H1 (cell line): ENCODE data around the gene BRIP1. TPM values are rescaled to one million over a fixed set of nuclear protein-coding genes. Genes with fewer than 3 reads are reported as not detected.

ENCODE experiments used
- CTCF ChIA-PET: fragments of 300-600 bp; sonication (Branson Sonifier 250); formaldehyde crosslinking; loops from one replicate; lab custom pipeline; 2021; ENCODE audit not compliant: partially characterized antibody; lab: Charles Lee
- POLR2A ChIA-PET: fragments of 300-600 bp; sonication (Branson Sonifier 250); formaldehyde crosslinking; loops from one replicate; lab custom pipeline; 2021; ENCODE audit warnings: inconsistent platforms; ENCODE audit not compliant: partially characterized antibody; lab: Charles Lee
- DNase-seq, 2 experiments: peaks; one replicate each; pipeline versions ENCODE4 v3.0.0 to v3.0.0-alpha.2; 2010 to 2022; ENCODE audit warnings: low spot score in 2 of 2, low read depth in 1 of 2, mixed read lengths in 1 of 2
- FAIRE-seq: peaks from 2 replicates; lab custom pipeline; 2011; peaks lifted over from hg19 to GRCh38; lab: Jason Lieb, UNC
- H2AFZ ChIP-seq: 2 replicates; pipeline ENCODE4 v1.8.1; 2012; ENCODE audit warnings: low read length, inconsistent platforms
- H2AK5ac ChIP-seq: 2 replicates; pipeline ENCODE4 v1.6.1; 2013; ENCODE audit warnings: low read depth, low read length
- H2BK120ac ChIP-seq: replicated peaks from 2 replicates; pipeline ENCODE3; 2013; ENCODE audit warnings: low read depth, low read length, inconsistent platforms
- H2BK12ac ChIP-seq: 2 replicates; pipeline ENCODE4 v1.6.1; 2013; ENCODE audit warnings: low read depth, low read length
- H2BK15ac ChIP-seq: 2 replicates; pipeline ENCODE4 v1.6.1; 2013; ENCODE audit warnings: low read length
- H2BK20ac ChIP-seq: 2 replicates; pipeline ENCODE4 v1.6.1; 2013; ENCODE audit warnings: low read length
- H2BK5ac ChIP-seq: 2 replicates; pipeline ENCODE4 v1.6.1; 2013; ENCODE audit warnings: low read depth, low read length
- H3K14ac ChIP-seq: 2 replicates; pipeline ENCODE4 v1.6.1; 2013; ENCODE audit warnings: inconsistent platforms; ENCODE audit not compliant: insufficient read length
- H3K18ac ChIP-seq: 2 replicates; pipeline ENCODE4 v1.6.1; 2013; ENCODE audit warnings: low read length; ENCODE audit errors: extremely low read depth
- H3K23ac ChIP-seq: 2 replicates; pipeline ENCODE4 v1.6.1; 2013; ENCODE audit warnings: inconsistent platforms; ENCODE audit not compliant: insufficient read length
- H3K23me2 ChIP-seq: 2 replicates; pipeline ENCODE4 v1.6.1; 2013; ENCODE audit warnings: low read depth, low read length
- H3K27ac ChIP-seq: 2 replicates; pipeline ENCODE4 v1.6.1; 2011; ENCODE audit warnings: low read depth, low read length, inconsistent platforms
- H3K27me3 ChIP-seq, 4 experiments: replicated peaks in 1 of 4; 1 replicate in 1 of 4; 2 replicates in 3 of 4; pipeline versions ENCODE4 v1.6.1 to v1.8.1; 2011 to 2013; ENCODE audit warnings: low read length in 3 of 4, mild to moderate bottlenecking in 3 of 4, inconsistent platforms in 2 of 4, mixed read lengths in 2 of 4, moderate library complexity in 1 of 4; ENCODE audit not compliant: control insufficient read depth in 3 of 4, insufficient read depth in 3 of 4; ENCODE audit errors: extremely low read depth in 1 of 4
- H3K36me3 ChIP-seq, 4 experiments: 2 replicates each; pipeline versions ENCODE4 v1.6.1 to v1.8.1; 2011 to 2013; ENCODE audit warnings: mild to moderate bottlenecking in 4 of 4, low read length in 3 of 4, moderate library complexity in 2 of 4, control low read depth in 1 of 4, inconsistent platforms in 1 of 4; ENCODE audit not compliant: insufficient read depth in 4 of 4, control insufficient read depth in 2 of 4
- H3K4ac ChIP-seq: replicated peaks from 2 replicates; pipeline ENCODE3; 2013; ENCODE audit warnings: low read length, low read depth, mixed read lengths, inconsistent platforms; ENCODE audit not compliant: insufficient read length
- H3K4me1 ChIP-seq, 4 experiments: replicated peaks in 1 of 4; 1 replicate in 1 of 4; 2 replicates in 3 of 4; pipeline versions ENCODE4 v1.6.1 to v1.8.1; 2011 to 2013; ENCODE audit warnings: low read length in 3 of 4, inconsistent platforms in 2 of 4, mixed read lengths in 1 of 4; ENCODE audit not compliant: insufficient read depth in 4 of 4, control insufficient read depth in 3 of 4
- H3K4me2 ChIP-seq, 2 experiments: 2 replicates each; pipeline versions ENCODE4 v1.6.1 to v1.8.1; 2011 to 2013; ENCODE audit warnings: low read depth in 2 of 2, low read length in 2 of 2, control low read depth in 1 of 2, inconsistent platforms in 1 of 2, mild to moderate bottlenecking in 1 of 2; ENCODE audit not compliant: insufficient read depth in 1 of 2
- H3K4me3 ChIP-seq, 4 experiments: fragments of 200-600, 300-600 bp in 1 of 4; sonication (generic), shearing (Covaris generic), sonication (Bioruptor Twin) in 1 of 4; 2 replicates each; pipeline versions ENCODE4 v1.5.1 to v1.8.1; 2011 to 2016; ENCODE audit warnings: low read length in 4 of 4, low read depth in 3 of 4, control low read depth in 2 of 4, inconsistent platforms in 2 of 4, mild to moderate bottlenecking in 2 of 4, mixed read lengths in 1 of 4, moderate library complexity in 1 of 4; ENCODE audit not compliant: insufficient read depth in 2 of 4; ENCODE audit errors: extremely low read depth in 1 of 4
- H3K56ac ChIP-seq: replicated peaks from 2 replicates; pipeline ENCODE3; 2013; ENCODE audit warnings: low read depth, mild to moderate bottlenecking, mixed read lengths, low read length, inconsistent platforms; ENCODE audit not compliant: insufficient read length
- H3K79me1 ChIP-seq: 2 replicates; pipeline ENCODE4 v1.6.1; 2013; ENCODE audit warnings: low read depth, low read length, control low read depth
- H3K79me2 ChIP-seq, 2 experiments: 2 replicates each; pipeline versions ENCODE4 v1.6.1 to v1.8.1; 2012 to 2013; ENCODE audit warnings: low read length in 2 of 2, mild to moderate bottlenecking in 2 of 2, inconsistent platforms in 1 of 2; ENCODE audit not compliant: insufficient read depth in 2 of 2, control insufficient read depth in 1 of 2
- H3K9ac ChIP-seq, 4 experiments: replicated peaks in 1 of 4; 1 replicate in 1 of 4; 2 replicates in 3 of 4; pipeline versions ENCODE4 v1.6.1 to v1.8.1; 2011 to 2013; ENCODE audit warnings: low read depth in 3 of 4, low read length in 3 of 4, control low read depth in 2 of 4, mild to moderate bottlenecking in 2 of 4, moderate library complexity in 2 of 4, inconsistent platforms in 1 of 4; ENCODE audit errors: extremely low read depth in 1 of 4
- H3K9me3 ChIP-seq, 2 experiments: 2 replicates each; pipeline versions ENCODE4 v1.6.1 to v1.8.1; 2012 to 2013; ENCODE audit warnings: mild to moderate bottlenecking in 2 of 2, moderate library complexity in 2 of 2, control low read depth in 1 of 2, inconsistent platforms in 1 of 2, low read depth in 1 of 2, low read length in 1 of 2, mixed read lengths in 1 of 2; ENCODE audit not compliant: insufficient read depth in 2 of 2
- H4K20me1 ChIP-seq, 2 experiments: replicated peaks in 1 of 2; 2 replicates each; pipeline versions ENCODE3 to v1.8.1; 2011 to 2013; ENCODE audit warnings: inconsistent platforms in 2 of 2, low read length in 2 of 2, mild to moderate bottlenecking in 1 of 2; ENCODE audit not compliant: insufficient read depth in 2 of 2, control insufficient read depth in 1 of 2
- H4K5ac ChIP-seq: 2 replicates; pipeline ENCODE4 v1.6.1; 2013; ENCODE audit warnings: low read length, low read depth, mixed read lengths, inconsistent platforms; ENCODE audit not compliant: insufficient read length
- H4K8ac ChIP-seq: 2 replicates; pipeline ENCODE4 v1.8.0; 2013; ENCODE audit warnings: mild to moderate bottlenecking, moderate library complexity, low read length, inconsistent platforms; ENCODE audit not compliant: insufficient read depth; ENCODE audit errors: extremely low read depth
- H4K91ac ChIP-seq: replicated peaks from 2 replicates; pipeline ENCODE3; 2013; ENCODE audit warnings: low read length, mixed read lengths, inconsistent platforms; ENCODE audit not compliant: insufficient read length
- BACH1 ChIP-seq: IDR thresholded peaks from 2 replicates; pipeline ENCODE4 v1.6.1; 2012; ENCODE audit warnings: low read length, improper control_type of control experiment
- BCL11A ChIP-seq, 2 experiments: IDR thresholded peaks; one replicate each; pipeline ENCODE4 v1.6.1; 2011; ENCODE audit warnings: low read depth in 2 of 2, low read length in 2 of 2, mild to moderate bottlenecking in 2 of 2
- BRCA1 ChIP-seq: IDR thresholded peaks from 2 replicates; pipeline ENCODE4 v1.6.1; 2012; ENCODE audit warnings: low read depth, low read length, improper control_type of control experiment
- CHD2 ChIP-seq: IDR thresholded peaks from 2 replicates; pipeline ENCODE4 v1.6.1; 2012; ENCODE audit warnings: low read length, improper control_type of control experiment
- E2F6 ChIP-seq: IDR thresholded peaks from 2 replicates; pipeline ENCODE4 v1.6.1; 2012; ENCODE audit warnings: inconsistent platforms
- EGR1 ChIP-seq: IDR thresholded peaks from 2 replicates; pipeline ENCODE4 v1.6.1; 2011; ENCODE audit warnings: low read depth, low read length, borderline replicate concordance
- KDM1A ChIP-seq: fragments of 200-600, 300-600 bp; sonication (generic); IDR thresholded peaks from 2 replicates; pipeline ENCODE4 v1.7.1; 2016; ENCODE audit warnings: mild to moderate bottlenecking, low read length, borderline replicate concordance
- PHF8 ChIP-seq: fragments of 200-600 bp; sonication (generic); conservative IDR thresholded peaks from 2 replicates; pipeline ENCODE4 v1.7.1; 2012; ENCODE audit warnings: low read depth, mild to moderate bottlenecking, inconsistent platforms, low read length, moderate library complexity
- POLR2A ChIP-seq, 2 experiments: IDR thresholded peaks; 1 replicate in 1 of 2; 2 replicates in 1 of 2; pipeline ENCODE4 v1.6.1; 2011; ENCODE audit warnings: low read depth in 2 of 2, low read length in 2 of 2, mild to moderate bottlenecking in 2 of 2; ENCODE audit errors: control extremely low read depth in 1 of 2
- RBBP5 ChIP-seq: IDR thresholded peaks from 2 replicates; pipeline ENCODE4 v1.7.1; 2012; ENCODE audit warnings: low read depth, mild to moderate bottlenecking, inconsistent platforms, low read length, moderate library complexity, borderline replicate concordance
- RNF2 ChIP-seq: fragments of 200-900, 300-1000 bp; sonication (generic); IDR thresholded peaks from 2 replicates; pipeline ENCODE4 v1.7.1; 2016; ENCODE audit warnings: borderline replicate concordance, low read depth, mild to moderate bottlenecking, antibody characterized with exemption, low read length; ENCODE audit not compliant: poor library complexity, severe bottlenecking; ENCODE audit errors: missing control alignments
- SAP30 ChIP-seq: fragments of 300-600 bp; sonication (generic); IDR thresholded peaks from 2 replicates; pipeline ENCODE4 v1.7.1; 2012; ENCODE audit warnings: low read length, moderate library complexity, mild to moderate bottlenecking, inconsistent platforms; ENCODE audit not compliant: insufficient read depth, insufficient replicate concordance
- SIN3A ChIP-seq, 2 experiments: IDR thresholded peaks in 1 of 2; conservative IDR thresholded peaks in 1 of 2; 2 replicates each; pipeline ENCODE4 v1.6.1; 2011 to 2012; ENCODE audit warnings: low read length in 2 of 2, improper control_type of control experiment in 1 of 2, low read depth in 1 of 2, mild to moderate bottlenecking in 1 of 2
- SIRT6 ChIP-seq: IDR thresholded peaks from one replicate; pipeline ENCODE4 v1.7.1; 2012; ENCODE audit warnings: low read length, inconsistent platforms
- TBP ChIP-seq: IDR thresholded peaks from 2 replicates; pipeline ENCODE4 v1.6.1; 2011; ENCODE audit warnings: low read depth, low read length, improper control_type of control experiment
- WGBS, 2 experiments: shearing (Covaris generic) in 1 of 2; methylation state at CpG; one replicate each; pipeline versions ENCODE4 v1.1.6 to v1.1.7; 2013 to 2015; ENCODE audit warnings: low lambda C conversion rate in 2 of 2, mixed read lengths in 2 of 2, inconsistent platforms in 1 of 2, low coverage in 1 of 2, missing lambda C conversion rate in 1 of 2; ENCODE audit not compliant: insufficient replicate concordance in 2 of 2, insufficient coverage in 1 of 2, insufficient read length in 1 of 2; ENCODE audit errors: extremely low coverage in 1 of 2, missing lambda C conversion rate in 1 of 2; 5-methylcytosine and 5-hydroxymethylcytosine counted together
- polyA plus RNA-seq, 7 experiments: library from polyadenylated mRNA; depleted of rRNA in 3 of 7; stranded (reverse) in 5 of 7; unstranded in 2 of 7; fragments of >200 nt in 5 of 7; fragments of 200-250 nt in 2 of 7; gene quantifications; 1 replicate in 5 of 7; 2 replicates in 1 of 7; 4 replicates in 1 of 7; pipeline versions ENCODE4 v1.2.1 to v1.2.3, GENCODE V29; 2011 to 2013; ENCODE audit warnings: missing spikeins in 2 of 7, mixed read lengths in 2 of 7
- total RNA-seq: library from RNA; stranded (reverse); fragmentation: NEBNext Ultra II Directional; extraction: Animal tissue kit (Norgen Biotek cat#: 25700); gene quantifications from 2 replicates; pipeline ENCODE4 v1.2.1, GENCODE V29; 2021

BRIP1 gene
- total and polyA plus RNA-seq, 2 of the 8 experiments (the other 6 are each of a cell fraction or from before 2014, with no cell fraction given): 5.8 to 19.2 TPM

- CTCF ChIA-PET: no interaction called here
- H3K9me3 ChIP-seq: no peaks in the 10 kb centered on the region
- no peak for FAIRE-seq
- TF ChIP-seq KDM1A (no peak), EGR1 (no peak), CHD2 (no peak), SIRT6 (no peak), PHF8 (no peak), POLR2A (IDR thresholded peaks at IDR 0.05; ENCODE audit: control extremely low read depth in 1 of 2, low read depth in 2 of 2, low read length in 2 of 2) (no peak), RNF2 (no peak), BCL11A (IDR thresholded peaks at IDR 0.05; ENCODE audit: low read depth in 2 of 2, low read length in 2 of 2) (no peak), TBP (no peak), E2F6 (no peak), SAP30 (no peak), RBBP5 (no peak), SIN3A (conservative IDR thresholded peaks at IDR 0.05 in 1 of 2, IDR thresholded peaks at IDR 0.05 in 1 of 2; ENCODE audit: low read depth in 1 of 2, low read length in 2 of 2) (no peak), BRCA1 (no peak), BACH1 (no peak)
These were observed 136.4 kb downstream of the BRIP1 start for GRCh38 chr17:61726977-61727376.

More at GRCh38 chr17:61726977-61727376, 136.4 kb downstream of the BRIP1 start:
- no peaks in the 10 kb centered on the region for H3K36me3 ChIP-seq
- H2AFZ ChIP-seq: no peak overlapping the region
- H2BK120ac ChIP-seq: no peak overlapping the region
- no peak overlapping the region for H3K4me2 ChIP-seq
- no peak overlapping the region for H3K18ac ChIP-seq
- H4K5ac ChIP-seq: no peak overlapping the region
- no peak overlapping the region for H3K27ac ChIP-seq
- H3K4me1 ChIP-seq: no peaks in the 10 kb centered on the region
- H3K23me2 ChIP-seq: no peaks in the 10 kb centered on the region
- H2BK15ac ChIP-seq: no peak overlapping the region
- 89% methylated on average over 2 of the region's 2 CpGs; no CpG with 5 or more reads in 1 of the 2 experiments for WGBS, 2 experiments
- H3K14ac ChIP-seq: no peak overlapping the region
- no peak overlapping the region for H3K4ac ChIP-seq
- H2BK12ac ChIP-seq: no peak overlapping the region
- no peaks in the 10 kb centered on the region for H3K79me2 ChIP-seq
- no peak overlapping the region for H3K4me3 ChIP-seq
- no peak overlapping the region for H3K56ac ChIP-seq
- no peak overlapping the region for H2BK20ac ChIP-seq
- H3K9ac ChIP-seq: no peak overlapping the region
- no peak overlapping the region for H2AK5ac ChIP-seq
- POLR2A ChIA-PET: no interaction called here
- no peak overlapping the region for H2BK5ac ChIP-seq
- no peak for DNase-seq
- H3K79me1 ChIP-seq: no peaks in the 10 kb centered on the region
- no peaks in the 10 kb centered on the region for H4K20me1 ChIP-seq
- H4K91ac ChIP-seq: no peak overlapping the region
- H4K8ac ChIP-seq: no peak overlapping the region
- no peak overlapping the region for H3K23ac ChIP-seq
- no peaks in the 10 kb centered on the region for H3K27me3 ChIP-seq
